ENCODE results near the gene TMEM170B. TPM values are rescaled to one million over a fixed set of nuclear protein-coding genes. Genes with fewer than 3 reads are reported as not detected.

Gene TMEM170B
- total and polyA plus RNA-seq, 2 of the 8 experiments (the other 6 are each of a cell fraction or from before 2014, with no cell fraction given), result 0.80 to 4.3 TPM

DNA sequence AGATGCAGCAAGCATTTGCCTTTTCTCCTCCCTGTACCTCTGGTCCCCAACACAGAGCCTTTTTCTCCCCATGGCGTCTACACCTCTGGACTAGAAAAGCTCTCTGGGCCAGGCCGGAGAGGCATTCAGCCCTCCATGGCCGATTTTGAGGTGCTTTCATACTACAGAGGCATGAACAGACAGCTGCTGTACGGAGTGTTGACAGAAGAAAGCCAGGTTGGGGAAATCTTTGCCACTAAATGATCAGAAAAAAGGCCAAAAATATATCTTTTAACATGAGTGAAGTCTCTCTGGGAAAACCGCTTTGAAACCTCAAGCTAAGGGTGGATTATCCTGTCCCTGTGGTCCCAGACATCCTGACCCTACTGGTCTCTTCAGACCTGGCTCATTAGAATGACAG lies 94.0 kb downstream of the TMEM170B start (continued):
- TF ChIP-seq TCF12 (IDR thresholded peaks at IDR 0.05; ENCODE audit: low read depth, low read length), result no peak
- TF ChIP-seq SP4 (IDR thresholded peaks at IDR 0.05; ENCODE audit: low read length), result no peak
- TF ChIP-seq SIN3A (conservative IDR thresholded peaks at IDR 0.05 in 1 of 2, IDR thresholded peaks at IDR 0.05 in 1 of 2; ENCODE audit: low read depth in 1 of 2, low read length in 2 of 2), result no peak
- no peak for TF ChIP-seq CBX8 (IDR thresholded peaks at IDR 0.05; ENCODE audit: borderline replicate concordance, low read depth, low read length)
- no peak for TF ChIP-seq KDM1A (IDR thresholded peaks at IDR 0.05; ENCODE audit: borderline replicate concordance, low read length)
- TF ChIP-seq TBP (IDR thresholded peaks at IDR 0.05; ENCODE audit: low read depth, low read length), result no peak
- no peak for TF ChIP-seq SRF (IDR thresholded peaks at IDR 0.05; ENCODE audit: low read depth, low read length)
